Stimulated activated CD8-positive, alpha-beta memory T cell treated with anti-CD3 and anti-CD28 coated beads, Interleukin-4, amount 100 ng/mL, for 24 hours (primary cell): ENCODE data around the gene LOXHD1.

ENCODE experiments used
- DNase-seq: peaks from one replicate; pipeline ENCODE4 v3.0.0-alpha.2; 2020; ENCODE audit warnings: low read depth

Gene LOXHD1

GRCh38 chr18:46475390-46475752 is 181.6 kb downstream of the LOXHD1 start:
- DNase-seq: no peak

GRCh38 chr18:46474487-46475389 is 182.3 kb downstream of the LOXHD1 start:
- DNase-seq: no peak

- DNase-seq: no peak
Observed at GRCh38 chr18:46471809-46472498, 185.1 kb downstream of the LOXHD1 start.

GRCh38 chr18:46470714-46471113 is 186.3 kb downstream of the LOXHD1 start:
- DNase-seq: no peak

- no peak for DNase-seq
Observed at GRCh38 chr18:46469186-46469915, 187.7 kb downstream of the LOXHD1 start.

GRCh38 chr18:46468426-46469180 is 188.4 kb downstream of the LOXHD1 start:
- DNase-seq: no peak

- no peak for DNase-seq
Observed at GRCh38 chr18:46466234-46467160, 190.5 kb downstream of the LOXHD1 start.

GRCh38 chr18:46464926-46465655 is 191.9 kb downstream of the LOXHD1 start:
- no peak for DNase-seq

GRCh38 chr18:46462523-46462922 is 194.5 kb downstream of the LOXHD1 start:
- no peak for DNase-seq

- no peak for DNase-seq
Observed at GRCh38 chr18:46461993-46462392, 195.0 kb downstream of the LOXHD1 start.

GRCh38 chr18:46460754-46461153 is 196.3 kb downstream of the LOXHD1 start:
- no peak for DNase-seq

GRCh38 chr18:46459789-46460455 is 197.1 kb downstream of the LOXHD1 start:
- no peak for DNase-seq

- DNase-seq: no peak
Observed at GRCh38 chr18:46458472-46458871, 198.5 kb downstream of the LOXHD1 start.

- no peak for DNase-seq
Observed at GRCh38 chr18:46456691-46457090, 200.3 kb downstream of the LOXHD1 start.

- no peak for DNase-seq
Observed at GRCh38 chr18:46452820-46453219, 204.2 kb downstream of the LOXHD1 start.

- DNase-seq: no peak
Observed at GRCh38 chr18:46449499-46449898, 207.5 kb downstream of the LOXHD1 start.

GRCh38 chr18:46449033-46449432 is 208.0 kb downstream of the LOXHD1 start:
- DNase-seq: no peak

GRCh38 chr18:46448347-46448746 is 208.7 kb downstream of the LOXHD1 start:
- no peak for DNase-seq

- DNase-seq: no peak
Observed at GRCh38 chr18:46447792-46448191, 209.2 kb downstream of the LOXHD1 start.

GRCh38 chr18:46447323-46447722 is 209.7 kb downstream of the LOXHD1 start:
- DNase-seq: no peak
